Uterus (tissue), 2 donors: ENCODE measurements around the gene DLL3.

ENCODE experiments used
- CTCF ChIP-seq, 4 experiments: fragments of 200-600 bp in 2 of 4; fragments of 450-650 bp in 2 of 4; sonication (generic) in 2 of 4; IDR thresholded peaks; one replicate each; pipeline ENCODE4 v1.5.1; 2016 to 2019; ENCODE audit warnings: antibody characterized with exemption in 4 of 4, mild to moderate bottlenecking in 2 of 4, moderate library complexity in 1 of 4
- POLR2A ChIP-seq, 2 donors: fragments of 450-650 bp; IDR thresholded peaks; one replicate each; pipeline ENCODE4 v1.6.1; 2016; ENCODE audit warnings: antibody characterized with exemption in 2 of 2, mild to moderate bottlenecking in 1 of 2, moderate library complexity in 1 of 2

- no peak for TF ChIP-seq CTCF (IDR thresholded peaks at IDR 0.05)
- no peak for TF ChIP-seq POLR2A (IDR thresholded peaks at IDR 0.05)
Measured at GRCh38 chr19:39542206-39542605, 43.5 kb downstream of the DLL3 start.
